LNCaP clone FGC (cell line): Measurements from ENCODE around the gene SLC8A3.

Experiments used
- DNase-seq: peaks from one replicate; pipeline ENCODE4 v3.0.0-alpha.2; 2011; ENCODE audit warnings: low read depth
- H3K4me3 ChIP-seq: 2 replicates; pipeline ENCODE4 v1.5.1; 2011; ENCODE audit warnings: mild to moderate bottlenecking, low read depth, low read length, control low read depth
- CTCF ChIP-seq: IDR thresholded peaks from 2 replicates; pipeline ENCODE4 v1.5.1; 2012; ENCODE audit warnings: mild to moderate bottlenecking; ENCODE audit not compliant: control insufficient read depth, insufficient read depth; ENCODE audit errors: extremely low read depth

Gene SLC8A3

GRCh38 chr14:70143306-70143705, 45.4 kb downstream of the SLC8A3 start:
- TF ChIP-seq CTCF: no peak
- H3K4me3 ChIP-seq: no peak overlapping the region
- no peak for DNase-seq

- H3K4me3 ChIP-seq: no peak overlapping the region
- DNase-seq: no peak
- no peak for TF ChIP-seq CTCF
These were observed 48.1 kb downstream of the SLC8A3 start for GRCh38 chr14:70140614-70141013.

GRCh38 chr14:70139384-70139783, 49.4 kb downstream of the SLC8A3 start:
- DNase-seq: no peak
- TF ChIP-seq CTCF: no peak
- no peak overlapping the region for H3K4me3 ChIP-seq

GRCh38 chr14:70137788-70138187, 51.0 kb downstream of the SLC8A3 start:
- DNase-seq: no peak
- H3K4me3 ChIP-seq: no peak overlapping the region
- no peak for TF ChIP-seq CTCF

GRCh38 chr14:70133461-70133860, 55.3 kb downstream of the SLC8A3 start:
- H3K4me3 ChIP-seq: no peak overlapping the region
- no peak for DNase-seq
- no peak for TF ChIP-seq CTCF

- TF ChIP-seq CTCF: no peak
- no peak for DNase-seq
- H3K4me3 ChIP-seq: no peak overlapping the region
These were observed 58.3 kb downstream of the SLC8A3 start for GRCh38 chr14:70130482-70130881.

GRCh38 chr14:70127186-70127585, 61.6 kb downstream of the SLC8A3 start:
- TF ChIP-seq CTCF: no peak
- DNase-seq: no peak
- H3K4me3 ChIP-seq: no peak overlapping the region
